Subcutaneous adipose tissue (tissue), 4 donors: ENCODE results near the gene CHN2. TPM values are rescaled to one million over a fixed set of nuclear protein-coding genes. Genes with fewer than 3 reads are reported as not detected.

Experiments
- CTCF ChIP-seq: fragments of 450-650 bp; IDR thresholded peaks from one replicate; pipeline ENCODE4 v1.5.1; 2016; ENCODE audit warnings: low read depth, mild to moderate bottlenecking, control low read depth, antibody characterized with exemption, moderate library complexity
- total RNA-seq, 4 donors: library from RNA; depleted of rRNA; stranded (reverse); fragments of >200 nt; gene quantifications; one replicate each; pipeline ENCODE4 v1.1.0, GENCODE V29; 2016

The CHN2 gene
- total RNA-seq, 4 donors from 2014 or later, result 10.0 to 19.4 (median 13.8) TPM

DNA sequence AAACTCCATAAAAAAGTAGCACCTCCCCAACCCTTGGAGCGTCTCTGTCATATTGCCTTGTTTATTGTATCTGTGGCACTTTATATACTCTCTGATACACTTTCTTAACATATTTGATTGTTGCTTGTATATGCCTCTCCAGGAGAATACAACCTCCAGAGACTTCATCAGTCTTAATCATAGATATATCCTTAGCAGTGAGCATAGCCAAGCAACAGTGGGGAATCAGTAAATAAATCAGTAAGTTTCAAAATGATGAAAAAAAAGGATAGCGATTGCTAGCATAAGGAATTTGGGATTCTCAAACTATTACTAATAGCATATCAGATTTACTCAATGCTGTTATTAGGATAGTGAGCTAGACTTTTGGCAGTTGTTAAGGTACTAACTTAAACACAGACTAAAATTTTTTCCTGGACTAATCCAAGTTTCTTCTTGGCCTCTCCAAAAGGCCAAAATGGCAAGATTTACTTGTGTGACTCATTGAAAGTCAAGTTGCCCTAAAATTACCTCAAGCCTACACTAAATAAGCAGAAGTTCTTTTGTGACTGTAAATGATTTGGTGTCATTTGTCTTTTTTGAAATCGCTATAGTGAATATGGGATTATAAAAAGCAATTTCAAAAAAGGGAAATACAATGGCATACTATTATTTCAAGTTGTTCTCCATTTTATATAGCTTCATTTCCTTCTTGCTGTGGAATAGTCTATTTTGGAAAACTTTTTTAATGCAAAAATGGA, 177.9 kb downstream of the CHN2 start:
- no peak for TF ChIP-seq CTCF

GRCh38 chr7:29375641-29376562, 181.3 kb downstream of the CHN2 start:
- TF ChIP-seq CTCF, result no peak

DNA sequence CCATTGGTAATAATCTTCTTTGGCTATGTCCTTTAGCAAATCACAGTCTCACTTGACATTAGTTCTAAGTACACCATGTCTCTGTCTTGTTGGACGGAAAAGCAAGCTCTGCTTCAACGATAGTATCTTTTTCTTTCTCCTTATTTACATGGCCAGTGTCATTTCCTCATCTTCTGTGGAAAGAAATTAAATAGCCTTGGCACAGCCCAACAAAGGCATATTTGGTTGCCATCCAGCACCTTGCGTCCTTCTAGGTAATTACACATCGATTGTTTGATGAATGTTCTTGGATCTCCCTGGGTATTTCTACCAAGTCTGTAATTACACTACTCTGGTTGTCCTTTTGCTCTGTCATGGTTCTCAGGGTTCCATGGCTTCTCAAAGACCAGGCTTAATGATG, 183.1 kb downstream of the CHN2 start:
- TF ChIP-seq CTCF, result no peak

- no peak for TF ChIP-seq CTCF
Observed at GRCh38 chr7:29379551-29379950, 185.0 kb downstream of the CHN2 start.

GRCh38 chr7:29381206-29382094, 186.9 kb downstream of the CHN2 start:
- TF ChIP-seq CTCF, result no peak

DNA sequence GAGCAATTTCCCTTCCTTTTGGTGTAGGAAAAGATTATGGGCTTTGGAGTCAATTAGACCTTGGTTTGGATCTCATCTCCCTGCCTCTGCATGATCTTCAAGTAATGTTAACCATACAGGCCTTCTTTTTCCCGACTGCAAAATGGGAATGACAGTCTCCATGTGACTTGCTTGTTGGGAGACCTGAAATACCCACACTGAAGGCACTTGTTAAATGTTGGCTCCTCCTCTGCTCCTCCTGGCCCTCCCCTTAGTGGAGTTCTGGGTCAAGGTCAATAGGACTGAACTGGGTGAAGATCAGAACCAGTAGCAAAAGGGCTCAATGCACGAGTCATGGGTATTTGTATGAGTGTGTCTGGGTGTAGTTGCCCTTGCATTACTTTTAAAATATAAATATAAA, 189.7 kb downstream of the CHN2 start:
- TF ChIP-seq CTCF, result no peak
